Peyer's patch (tissue), 4 donors: Measurements from ENCODE around the gene H6PD. TPM values are rescaled to one million over a fixed set of nuclear protein-coding genes. Genes with fewer than 3 reads are reported as not detected.

ENCODE experiments used
- DNase-seq, 3 donors: peaks; one replicate each; pipeline ENCODE4 v3.0.0-alpha.2; 2017 to 2019
- H3K27ac ChIP-seq, 4 donors: fragments of 200-600 bp; sonication (generic); one replicate each; pipeline ENCODE4 v1.5.1; 2016 to 2019
- H3K27me3 ChIP-seq, 2 donors: fragments of 200-600 bp; sonication (generic); one replicate each; pipeline ENCODE4 v1.5.1; 2019
- H3K36me3 ChIP-seq, 3 donors: fragments of 200-600 bp; sonication (generic); one replicate each; pipeline ENCODE4 v1.5.1; 2016 to 2019
- H3K4me1 ChIP-seq, 4 donors: fragments of 200-600 bp; sonication (generic); one replicate each; pipeline ENCODE4 v1.5.1; 2016 to 2019
- H3K4me3 ChIP-seq, 4 donors: fragments of 200-600 bp; sonication (generic); 1 replicate in 3 of 4; 2 replicates in 1 of 4; pipeline ENCODE4 v1.5.1; 2016 to 2019; ENCODE audit warnings: mild to moderate bottlenecking in 1 of 4
- H3K9me3 ChIP-seq, 4 donors: fragments of 200-600 bp; sonication (generic); one replicate each; pipeline ENCODE4 v1.5.1; 2016 to 2019; ENCODE audit warnings: mild to moderate bottlenecking in 1 of 4
- POLR2A ChIP-seq, 2 donors: fragments of 450-650 bp; IDR thresholded peaks; one replicate each; pipeline ENCODE4 v1.5.1; 2017; ENCODE audit warnings: antibody characterized with exemption in 2 of 2, mild to moderate bottlenecking in 2 of 2, moderate library complexity in 2 of 2
- total RNA-seq, 4 donors: library from RNA; depleted of rRNA; stranded (reverse); fragments of >200 nt; gene quantifications; one replicate each; pipeline ENCODE4 v1.1.0, GENCODE V29; 2016
- TF ChIP-seq, protein P1 (sequence below), 6 experiments: fragments of 450-650 bp in 4 of 6; fragments of 200-600 bp in 2 of 6; sonication (generic) in 1 of 6; IDR thresholded peaks; one replicate each; pipeline ENCODE4 v1.5.1; 2017 to 2019; ENCODE audit warnings: antibody characterized with exemption in 6 of 6, mild to moderate bottlenecking in 3 of 6, moderate library complexity in 1 of 6

The H6PD gene
- total RNA-seq, 4 donors from 2014 or later: 23.1 to 72.9 (median 37.2) TPM

- Histone ChIP-seq H3K9me3 (no peaks in the 10 kb centered on the region), H3K27me3 (no peaks in the 10 kb centered on the region), H3K4me3 (no peak overlapping the region), H3K36me3 (peaks cover 0 to 41% (median 0%) of the 10 kb centered on the region in 3 donors), H3K27ac (no peak overlapping the region), H3K4me1 (no peaks in the 10 kb centered on the region)
- no peak for DNase-seq
- TF ChIP-seq, protein P1, sequence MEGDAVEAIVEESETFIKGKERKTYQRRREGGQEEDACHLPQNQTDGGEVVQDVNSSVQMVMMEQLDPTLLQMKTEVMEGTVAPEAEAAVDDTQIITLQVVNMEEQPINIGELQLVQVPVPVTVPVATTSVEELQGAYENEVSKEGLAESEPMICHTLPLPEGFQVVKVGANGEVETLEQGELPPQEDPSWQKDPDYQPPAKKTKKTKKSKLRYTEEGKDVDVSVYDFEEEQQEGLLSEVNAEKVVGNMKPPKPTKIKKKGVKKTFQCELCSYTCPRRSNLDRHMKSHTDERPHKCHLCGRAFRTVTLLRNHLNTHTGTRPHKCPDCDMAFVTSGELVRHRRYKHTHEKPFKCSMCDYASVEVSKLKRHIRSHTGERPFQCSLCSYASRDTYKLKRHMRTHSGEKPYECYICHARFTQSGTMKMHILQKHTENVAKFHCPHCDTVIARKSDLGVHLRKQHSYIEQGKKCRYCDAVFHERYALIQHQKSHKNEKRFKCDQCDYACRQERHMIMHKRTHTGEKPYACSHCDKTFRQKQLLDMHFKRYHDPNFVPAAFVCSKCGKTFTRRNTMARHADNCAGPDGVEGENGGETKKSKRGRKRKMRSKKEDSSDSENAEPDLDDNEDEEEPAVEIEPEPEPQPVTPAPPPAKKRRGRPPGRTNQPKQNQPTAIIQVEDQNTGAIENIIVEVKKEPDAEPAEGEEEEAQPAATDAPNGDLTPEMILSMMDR (IDR thresholded peaks at IDR 0.05): no peak
- no peak for TF ChIP-seq POLR2A (IDR thresholded peaks at IDR 0.05)
Observed at GRCh38 chr1:9267827-9268581, 33.4 kb downstream of the H6PD start.

GRCh38 chr1:9269078-9269501, 34.5 kb downstream of the H6PD start:
- Histone ChIP-seq H3K36me3 (peaks cover 0 to 30% (median 0%) of the 10 kb centered on the region in 3 donors), H3K9me3 (no peaks in the 10 kb centered on the region), H3K4me3 (no peak overlapping the region), H3K27me3 (no peaks in the 10 kb centered on the region), H3K27ac (no peak overlapping the region), H3K4me1 (no peaks in the 10 kb centered on the region)
- no peak for DNase-seq
- no peak for TF ChIP-seq POLR2A (IDR thresholded peaks at IDR 0.05)
- TF ChIP-seq, protein P1 (IDR thresholded peaks at IDR 0.05): no peak

DNA sequence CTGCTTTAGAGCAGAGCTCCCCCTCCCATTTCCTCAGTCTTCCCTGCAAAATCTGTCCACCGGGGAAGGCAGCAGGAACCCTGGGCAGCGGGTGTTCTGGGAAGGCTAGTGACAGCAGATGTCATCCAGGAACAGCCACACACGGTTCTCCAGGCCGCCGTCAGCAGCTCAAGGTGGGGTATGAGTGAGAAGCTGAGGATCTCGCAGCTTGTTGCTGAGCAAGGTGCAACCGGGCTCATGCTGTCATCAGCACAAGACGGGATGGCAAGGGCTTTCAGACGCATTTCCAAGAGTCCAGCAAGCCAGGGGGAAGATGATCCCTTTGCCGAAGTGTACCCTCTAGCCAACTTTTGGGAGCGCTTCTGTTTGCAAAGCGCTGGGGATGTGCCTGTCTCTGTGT, 35.1 kb downstream of the H6PD start:
- TF ChIP-seq, protein P1 (IDR thresholded peaks at IDR 0.05): no peak
- TF ChIP-seq POLR2A (IDR thresholded peaks at IDR 0.05): no peak

DNA sequence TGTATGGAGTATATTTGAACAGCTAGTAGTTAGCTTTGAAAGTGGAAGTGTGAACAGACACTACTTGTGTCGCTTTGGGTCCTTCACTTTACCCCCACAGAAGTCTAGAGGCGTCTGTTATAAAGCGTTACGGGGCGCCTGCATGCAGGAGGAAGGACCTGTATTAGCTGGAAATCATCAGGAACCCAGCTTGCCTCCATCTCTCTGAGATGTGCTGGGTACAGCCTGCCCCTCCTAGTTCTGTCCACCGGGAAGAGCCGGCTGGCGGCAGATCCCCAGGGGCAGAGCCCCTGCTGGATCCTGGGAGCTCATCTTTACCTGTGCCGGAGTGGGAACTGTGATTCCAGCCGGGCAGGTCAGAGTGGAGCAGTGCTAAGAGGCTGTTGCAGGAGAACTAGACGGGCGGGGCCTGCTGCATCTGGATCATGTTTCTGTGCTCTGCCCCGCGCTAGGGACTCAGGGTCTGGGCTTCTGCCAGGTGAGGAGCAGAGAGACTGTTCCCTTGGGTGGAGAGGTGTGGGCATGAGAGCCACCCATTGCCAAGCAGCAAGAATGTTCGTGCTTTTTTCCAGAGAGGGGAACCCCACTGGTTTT, 35.8 kb downstream of the H6PD start:
- Histone ChIP-seq H3K4me3 (no peak overlapping the region), H3K27me3 (no peaks in the 10 kb centered on the region), H3K36me3 (peaks cover 0 to 17% (median 0%) of the 10 kb centered on the region in 3 donors), H3K9me3 (no peaks in the 10 kb centered on the region), H3K4me1 (peaks cover 0 to 4% (median 0%) of the 10 kb centered on the region in 4 donors), H3K27ac (no peak overlapping the region)
- no peak for DNase-seq
- no peak for TF ChIP-seq POLR2A (IDR thresholded peaks at IDR 0.05)
- TF ChIP-seq, protein P1 (IDR thresholded peaks at IDR 0.05): no peak

More for the DNA sequence above, 35.1 kb downstream of the H6PD start:
- Histone ChIP-seq H3K36me3 (peaks cover 0 to 24% (median 0%) of the 10 kb centered on the region in 3 donors), H3K4me1 (no peaks in the 10 kb centered on the region), H3K27me3 (no peaks in the 10 kb centered on the region), H3K27ac (no peak overlapping the region), H3K4me3 (no peak overlapping the region), H3K9me3 (no peaks in the 10 kb centered on the region)
- no peak for DNase-seq

GRCh38 chr1:9271283-9271682, 36.7 kb downstream of the H6PD start:
- Histone ChIP-seq H3K27me3 (no peaks in the 10 kb centered on the region), H3K4me3 (no peak overlapping the region), H3K9me3 (no peaks in the 10 kb centered on the region), H3K4me1 (peaks cover 0 to 11% (median 0%) of the 10 kb centered on the region in 4 donors), H3K27ac (no peak overlapping the region), H3K36me3 (peaks cover 0 to 10% (median 0%) of the 10 kb centered on the region in 3 donors)
- no peak for TF ChIP-seq POLR2A (IDR thresholded peaks at IDR 0.05)
- TF ChIP-seq, protein P1 (IDR thresholded peaks at IDR 0.05): no peak
- DNase-seq: no peak
